CD4-positive, alpha-beta T cell (primary cell): ENCODE measurements around the gene MTHFD2. TPM values are rescaled to one million over a fixed set of nuclear protein-coding genes. Genes with fewer than 3 reads are reported as not detected.
"Not testable (repeated sequence)": the region's sequence is repeated elsewhere in the genome, so short reads cannot be mapped to it uniquely, and the experiment has no call there.

Source experiments
- ATAC-seq: fragments of 200-7000 bp; cut with Tn5 transposase; one replicate; pipeline ENCODE4 v1.10.0; 2022; ENCODE audit warnings: mild to moderate bottlenecking; ENCODE audit not compliant: poor library complexity
- CTCF ChIA-PET: fragments of 350-600 bp; sonication (Branson Sonifier 250); formaldehyde crosslinking; loops from one replicate; lab custom pipeline; 2021; ENCODE audit warnings: antibody characterized with exemption, inconsistent platforms; lab: Charles Lee
- POLR2A ChIA-PET: fragments of 350-600 bp; sonication (Branson Sonifier 250); formaldehyde crosslinking; loops from one replicate; lab custom pipeline; 2021; ENCODE audit warnings: antibody characterized with exemption, inconsistent platforms; lab: Charles Lee
- DNase-seq, 14 experiments: peaks; one replicate each; pipeline ENCODE4 v3.0.0-alpha.2; 2013 to 2020; ENCODE audit warnings: mixed read lengths in 2 of 14
- H3K27ac ChIP-seq, 2 donors: one replicate each; pipeline versions ENCODE4 v1.5.1 to v1.7.0; 2013; ENCODE audit warnings: low read length in 2 of 2, low read depth in 1 of 2, mild to moderate bottlenecking in 1 of 2
- H3K27me3 ChIP-seq, 2 experiments: 1 replicate in 1 of 2; 2 replicates in 1 of 2; pipeline versions ENCODE4 v1.6.1 to v1.7.0; 2013; ENCODE audit warnings: low read length in 2 of 2, control low read depth in 1 of 2, mild to moderate bottlenecking in 1 of 2, moderate library complexity in 1 of 2; ENCODE audit not compliant: insufficient read depth in 2 of 2, control insufficient read depth in 1 of 2
- H3K36me3 ChIP-seq: one replicate; pipeline ENCODE4 v1.6.1; 2013; ENCODE audit warnings: low read length, control low read depth; ENCODE audit not compliant: insufficient read depth
- H3K4me1 ChIP-seq: one replicate; pipeline ENCODE4 v1.6.1; 2013; ENCODE audit warnings: low read length, control low read depth; ENCODE audit not compliant: insufficient read depth
- H3K4me3 ChIP-seq: one replicate; pipeline ENCODE4 v1.5.1; 2013; ENCODE audit warnings: mild to moderate bottlenecking, low read length, moderate library complexity
- H3K9me3 ChIP-seq, 2 experiments: 1 replicate in 1 of 2; 2 replicates in 1 of 2; pipeline versions ENCODE4 v1.6.1 to v1.7.0; 2013; ENCODE audit warnings: low read length in 2 of 2, mild to moderate bottlenecking in 2 of 2, control low read depth in 1 of 2, moderate library complexity in 1 of 2; ENCODE audit not compliant: control insufficient read depth in 1 of 2, insufficient read depth in 1 of 2
- H3K27ac Mint-ChIP-seq: one replicate; pipeline ENCODE4 v1.8.0; 2020; ENCODE audit warnings: mixed read lengths
- H3K27me3 Mint-ChIP-seq: one replicate; pipeline ENCODE4 v1.8.0; 2021; ENCODE audit warnings: mixed read lengths
- H3K36me3 Mint-ChIP-seq: one replicate; pipeline ENCODE4 v1.8.0; 2021; ENCODE audit warnings: low read depth, mixed read lengths
- H3K4me1 Mint-ChIP-seq: one replicate; pipeline ENCODE4 v1.8.0; 2021; ENCODE audit warnings: low read depth, mixed read lengths
- H3K4me3 Mint-ChIP-seq: one replicate; pipeline ENCODE4 v1.8.0; 2020; ENCODE audit warnings: mild to moderate bottlenecking, mixed read lengths
- H3K9me3 Mint-ChIP-seq: one replicate; pipeline ENCODE4 v1.8.0; 2020; ENCODE audit warnings: mixed read lengths
- CTCF ChIP-seq: fragments of 200-600 bp; IDR thresholded peaks from one replicate; pipeline ENCODE4 v1.8.0; 2022; ENCODE audit warnings: antibody characterized with exemption, mild to moderate bottlenecking
- intact Hi-C, 2 experiments: fragments of 100-400 bp; cut with DNase I in 1 of 2; cut with micrococcal nuclease in 1 of 2; formaldehyde crosslinking; loops; one replicate each; pipeline versions ENCODE4 v1.15.1 to v1.9.0; 2023 to 2025; cut with DNase I, micrococcal nuclease
- total RNA-seq, 174 experiments: library from RNA in 2 of 174; stranded (reverse) in 2 of 174; gene quantifications; one replicate each; pipeline ENCODE4 v1.2.3 and lab custom pipeline; 2021 to 2026

MTHFD2 gene
- total RNA-seq, 2 experiments from 2014 or later = 18.6 to 21.6 TPM

GRCh38 chr2:74226648-74227213 lies 28.3 kb downstream of the MTHFD2 start:
- ChIA-PET CTCF (no interaction called here), POLR2A (no interaction called here)
- Mint-ChIP-seq H3K4me3 (no peak overlapping the region), H3K27ac (no peak overlapping the region), H3K27me3 (no peaks in the 10 kb centered on the region), H3K36me3 (peaks cover 8% of the 10 kb centered on the region), H3K9me3 (no peaks in the 10 kb centered on the region), H3K4me1 (no peaks in the 10 kb centered on the region)
- Histone ChIP-seq H3K4me3 (no peak overlapping the region), H3K36me3 (no peaks in the 10 kb centered on the region), H3K27me3 (no peaks in the 10 kb centered on the region), H3K27ac (no peak overlapping the region), H3K9me3 (no peaks in the 10 kb centered on the region), H3K4me1 (no peaks in the 10 kb centered on the region)
- no peak for ATAC-seq
- intact Hi-C loops = no loop called here
- no peak for DNase-seq
- no peak for TF ChIP-seq CTCF

DNA sequence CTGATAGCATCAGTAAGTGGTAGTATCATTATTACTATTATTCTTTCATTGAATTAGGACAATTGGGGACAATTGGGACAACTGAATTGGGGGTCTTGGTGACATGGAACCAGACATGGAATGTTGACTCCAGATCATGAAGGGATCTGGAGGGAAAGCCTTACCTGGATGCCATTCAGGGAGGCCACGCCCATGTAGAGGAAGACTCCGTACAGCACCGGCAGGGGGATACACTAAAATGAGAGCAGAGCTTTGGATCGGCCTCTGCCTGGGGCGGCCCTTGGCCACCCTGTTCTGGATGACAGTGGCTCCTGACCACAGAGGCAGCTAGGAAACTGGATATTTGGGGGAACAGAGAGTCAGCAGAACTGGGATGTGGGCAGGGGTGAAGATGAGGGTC lies 29.2 kb downstream of the MTHFD2 start:
- TF ChIP-seq CTCF = no peak
- no peaks in the 10 kb centered on the region for H3K9me3 Mint-ChIP-seq
- intact Hi-C loops = no loop called here
- ChIA-PET POLR2A (no interaction called here), CTCF (no interaction called here)
- H3K27ac Mint-ChIP-seq = no peak overlapping the region
- no peaks in the 10 kb centered on the region for H3K36me3 ChIP-seq
- no peaks in the 10 kb centered on the region for H3K9me3 ChIP-seq
- H3K4me3 Mint-ChIP-seq = no peak overlapping the region
- H3K4me3 ChIP-seq = no peak overlapping the region
- no peaks in the 10 kb centered on the region for H3K4me1 Mint-ChIP-seq
- peaks cover 8% of the 10 kb centered on the region for H3K36me3 Mint-ChIP-seq
- no peaks in the 10 kb centered on the region for H3K27me3 ChIP-seq
- ATAC-seq (no peak), DNase-seq (no peak)
- H3K27me3 Mint-ChIP-seq = no peaks in the 10 kb centered on the region
- H3K27ac ChIP-seq = no peak overlapping the region
- H3K4me1 ChIP-seq = no peaks in the 10 kb centered on the region

- intact Hi-C loops = no loop called here
- POLR2A ChIA-PET = no interaction called here
- H3K4me1 Mint-ChIP-seq = no peaks in the 10 kb centered on the region
- CTCF ChIA-PET = no interaction called here
- H3K4me3 Mint-ChIP-seq = no peak overlapping the region
- no peak for DNase-seq
- no peak for ATAC-seq
- no peaks in the 10 kb centered on the region for H3K4me1 ChIP-seq
- no peaks in the 10 kb centered on the region for H3K36me3 ChIP-seq
- no peaks in the 10 kb centered on the region for H3K9me3 ChIP-seq
- no peak overlapping the region for H3K27ac Mint-ChIP-seq
- H3K9me3 Mint-ChIP-seq = no peaks in the 10 kb centered on the region
- no peaks in the 10 kb centered on the region for H3K27me3 Mint-ChIP-seq
- H3K36me3 Mint-ChIP-seq = peaks cover 8% of the 10 kb centered on the region
- H3K27ac ChIP-seq = no peak overlapping the region
- H3K27me3 ChIP-seq = no peaks in the 10 kb centered on the region
- no peak overlapping the region for H3K4me3 ChIP-seq
- no peak for TF ChIP-seq CTCF
Measured at GRCh38 chr2:74228772-74229171, 30.4 kb downstream of the MTHFD2 start.

- H3K27ac ChIP-seq, POLR2A ChIA-PET, H3K4me3 Mint-ChIP-seq, H3K27me3 Mint-ChIP-seq, H3K27me3 ChIP-seq, CTCF ChIA-PET, H3K4me1 Mint-ChIP-seq, DNase-seq, H3K36me3 ChIP-seq, H3K4me3 ChIP-seq, intact Hi-C loops, H3K9me3 Mint-ChIP-seq, H3K9me3 ChIP-seq, ATAC-seq, H3K4me1 ChIP-seq, H3K27ac Mint-ChIP-seq: not testable (repeated sequence)
- H3K36me3 Mint-ChIP-seq = peaks cover 11% of the 10 kb centered on the region
Measured at GRCh38 chr2:74229865-74230264, 31.4 kb downstream of the MTHFD2 start.
